ENCODE results near the gene POLR3C.
A peak's percentile ranks its signal among the peaks of the same experiment; 100 is the strongest.

The POLR3C gene

DNA sequence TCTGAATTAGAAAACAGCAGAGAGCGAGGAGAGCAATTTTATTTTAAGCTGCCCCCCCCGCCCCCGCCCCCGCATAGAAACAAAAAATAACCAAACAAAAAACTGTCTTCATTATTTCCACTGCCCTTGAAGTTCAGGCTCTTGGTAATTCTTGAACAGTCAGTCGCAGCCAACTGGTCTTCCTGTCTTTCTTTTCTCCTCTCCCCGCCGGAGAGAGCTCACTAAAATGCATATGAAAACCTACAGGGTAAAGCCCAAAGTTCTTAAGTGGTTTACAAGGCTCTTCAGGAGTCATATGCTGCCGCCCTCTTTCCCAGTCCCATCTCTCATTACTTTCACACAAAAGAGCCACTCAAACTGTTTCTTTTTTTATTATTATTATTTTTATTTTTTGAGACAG is 62.8 kb downstream of the POLR3C start:
- H3K4me3 ChIP-seq (ENCODE audit: low read length), result no peak overlapping the region
- DNase-seq (ENCODE audit: low read depth), result no peak
- TF ChIP-seq, protein P1, sequence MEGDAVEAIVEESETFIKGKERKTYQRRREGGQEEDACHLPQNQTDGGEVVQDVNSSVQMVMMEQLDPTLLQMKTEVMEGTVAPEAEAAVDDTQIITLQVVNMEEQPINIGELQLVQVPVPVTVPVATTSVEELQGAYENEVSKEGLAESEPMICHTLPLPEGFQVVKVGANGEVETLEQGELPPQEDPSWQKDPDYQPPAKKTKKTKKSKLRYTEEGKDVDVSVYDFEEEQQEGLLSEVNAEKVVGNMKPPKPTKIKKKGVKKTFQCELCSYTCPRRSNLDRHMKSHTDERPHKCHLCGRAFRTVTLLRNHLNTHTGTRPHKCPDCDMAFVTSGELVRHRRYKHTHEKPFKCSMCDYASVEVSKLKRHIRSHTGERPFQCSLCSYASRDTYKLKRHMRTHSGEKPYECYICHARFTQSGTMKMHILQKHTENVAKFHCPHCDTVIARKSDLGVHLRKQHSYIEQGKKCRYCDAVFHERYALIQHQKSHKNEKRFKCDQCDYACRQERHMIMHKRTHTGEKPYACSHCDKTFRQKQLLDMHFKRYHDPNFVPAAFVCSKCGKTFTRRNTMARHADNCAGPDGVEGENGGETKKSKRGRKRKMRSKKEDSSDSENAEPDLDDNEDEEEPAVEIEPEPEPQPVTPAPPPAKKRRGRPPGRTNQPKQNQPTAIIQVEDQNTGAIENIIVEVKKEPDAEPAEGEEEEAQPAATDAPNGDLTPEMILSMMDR (conservative IDR thresholded peaks at IDR 0.05; ENCODE audit: low read depth, low read length), result no peak

DNA sequence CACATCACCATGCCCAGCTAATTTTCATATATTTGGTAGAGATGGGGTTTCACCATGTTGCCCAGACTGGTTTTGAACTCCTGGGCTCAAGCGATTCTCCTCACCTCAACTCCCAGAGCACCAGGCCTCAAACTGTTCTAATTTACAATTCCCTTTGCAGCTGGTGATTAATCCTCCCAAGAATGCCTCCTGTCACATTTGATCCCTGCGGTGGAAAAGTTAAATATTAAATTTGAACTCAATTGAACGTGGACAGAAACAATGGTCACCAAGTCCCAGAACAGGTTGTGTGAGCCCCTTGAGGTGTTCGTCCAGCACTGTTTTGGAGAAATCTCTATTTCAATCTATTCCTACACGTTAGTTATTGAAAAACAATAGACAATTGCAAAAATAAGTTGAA is 63.6 kb downstream of the POLR3C start:
- TF ChIP-seq, protein P1 (conservative IDR thresholded peaks at IDR 0.05; ENCODE audit: low read depth, low read length), result no peak
- no peak overlapping the region for H3K4me3 ChIP-seq (ENCODE audit: low read length)
- no peak for DNase-seq (ENCODE audit: low read depth)

DNA sequence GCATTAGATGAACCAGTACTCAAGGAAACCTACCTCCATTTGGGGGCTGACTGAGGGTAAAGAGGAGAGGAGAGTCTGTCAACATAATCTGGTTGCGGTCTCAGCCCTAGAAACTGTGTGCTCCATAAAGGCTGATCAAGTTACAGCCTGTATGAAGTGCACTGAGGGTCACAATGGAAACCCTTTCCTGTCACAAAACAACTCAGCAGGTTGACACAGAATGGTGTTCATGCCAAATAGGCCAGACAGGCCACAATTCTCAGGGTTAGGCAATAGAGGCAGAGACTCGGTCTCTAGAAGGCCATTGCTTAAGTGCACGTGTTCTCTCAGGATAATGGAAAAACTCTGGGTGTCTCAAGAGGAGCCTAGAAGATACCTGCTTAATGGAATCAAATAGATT is 65.7 kb downstream of the POLR3C start:
- DNase-seq (ENCODE audit: low read depth), result no peak

DNA sequence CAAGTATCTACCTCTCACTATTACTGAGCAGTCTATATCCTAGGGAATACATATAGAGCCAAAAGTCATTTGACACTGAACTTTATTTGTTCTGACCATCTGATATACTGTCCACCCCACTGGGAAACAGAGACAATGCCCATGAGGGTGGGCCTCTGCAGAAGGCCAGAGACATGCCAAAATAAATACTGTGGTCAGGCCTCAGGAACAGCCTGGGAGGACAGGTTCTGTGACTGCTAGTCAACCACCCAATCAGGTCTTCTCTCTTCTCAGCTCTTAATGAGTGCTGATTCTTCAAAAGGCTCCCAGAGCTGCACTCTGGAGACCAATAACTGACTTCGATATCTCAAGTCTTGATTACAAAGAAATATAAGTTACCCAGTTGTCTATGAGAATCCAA is 67.1 kb downstream of the POLR3C start:
- TF ChIP-seq, protein P1 (conservative IDR thresholded peaks at IDR 0.05; ENCODE audit: low read depth, low read length), result no peak
- DNase-seq (ENCODE audit: low read depth), result no peak
- H3K4me3 ChIP-seq (ENCODE audit: low read length), result no peak overlapping the region

More for the DNA sequence above, 65.7 kb downstream of the POLR3C start:
- TF ChIP-seq, protein P1 (conservative IDR thresholded peaks at IDR 0.05; ENCODE audit: low read depth, low read length), result no peak
- H3K4me3 ChIP-seq (ENCODE audit: low read length), result no peak overlapping the region

DNA sequence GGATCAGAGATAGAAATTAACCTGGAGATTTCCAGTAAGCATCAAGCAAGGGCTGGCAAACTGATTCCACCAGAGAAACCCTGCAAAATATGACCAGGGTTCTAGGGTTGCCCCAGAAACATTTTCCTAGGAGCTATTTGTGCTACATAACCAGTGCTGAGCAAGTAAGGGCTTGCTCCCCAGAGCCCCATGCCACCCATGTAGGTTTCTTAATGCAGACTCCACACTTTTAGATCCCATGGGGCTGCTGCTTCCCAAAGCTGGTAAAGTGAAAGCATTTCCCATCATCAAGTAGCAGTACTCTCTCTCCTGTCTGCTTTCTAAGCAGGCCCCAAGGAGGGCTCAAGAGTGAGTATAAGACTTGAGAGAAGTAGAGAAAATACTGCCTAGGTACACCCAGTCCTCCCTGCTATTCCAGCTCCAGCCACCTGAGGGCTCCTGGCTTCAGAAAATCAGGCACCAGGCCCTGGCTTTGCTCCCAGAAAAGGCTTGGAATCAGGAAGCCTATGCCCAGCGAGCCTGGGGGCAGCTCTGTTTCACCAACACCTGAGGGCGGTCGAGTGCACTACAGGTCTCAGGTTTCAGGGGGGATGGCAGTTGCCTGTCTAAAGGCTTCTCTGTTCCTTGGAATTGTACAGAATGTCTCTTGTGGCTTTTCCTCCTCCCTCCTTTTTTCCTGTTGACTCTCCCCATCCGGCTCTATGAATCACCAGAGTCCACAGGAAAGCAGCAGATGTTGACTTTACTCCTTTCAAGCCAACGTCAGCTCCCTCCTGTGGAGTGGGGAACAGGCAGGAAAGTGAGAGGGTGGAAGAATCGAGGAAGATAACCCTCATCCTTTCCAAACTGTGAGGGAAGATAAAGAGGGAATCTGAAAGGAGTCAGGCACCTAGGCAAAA is 67.8 kb downstream of the POLR3C start:
- peak; percentile 93 for DNase-seq (ENCODE audit: low read depth)
- H3K4me3 ChIP-seq (ENCODE audit: low read length), result peak overlapping the region; percentile 9
- TF ChIP-seq, protein P1 (conservative IDR thresholded peaks at IDR 0.05; ENCODE audit: low read depth, low read length), result peak; percentile 96

DNA sequence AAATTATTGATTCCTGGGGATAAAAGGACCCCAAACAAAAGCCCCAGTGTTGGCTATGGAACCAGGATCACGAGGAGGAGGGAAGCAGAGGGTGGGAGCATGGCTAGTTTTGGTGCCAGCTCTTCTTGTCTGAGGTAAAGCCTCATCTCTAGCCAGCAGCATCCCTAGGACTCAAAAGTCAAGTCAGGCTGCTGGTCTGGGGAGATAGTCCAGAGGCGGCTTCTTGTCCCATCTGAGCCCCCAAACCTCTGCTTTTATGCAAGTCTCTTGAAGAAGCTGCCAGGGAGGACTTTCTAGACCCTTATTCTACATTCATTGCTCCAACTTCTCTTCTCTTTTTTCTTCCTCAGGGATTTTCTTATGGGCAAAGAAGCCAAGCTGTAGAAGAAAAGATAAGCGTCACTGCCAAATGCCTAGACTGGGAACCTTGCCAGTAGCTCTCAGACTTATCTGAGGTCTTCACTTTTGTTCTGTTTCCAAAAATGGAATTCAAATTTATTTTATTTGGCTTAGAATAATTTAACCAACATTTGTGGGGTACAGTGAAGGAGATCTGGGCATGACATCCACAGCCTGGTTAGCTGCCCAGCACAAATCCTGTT is 68.6 kb downstream of the POLR3C start:
- TF ChIP-seq, protein P1 (conservative IDR thresholded peaks at IDR 0.05; ENCODE audit: low read depth, low read length), result no peak
- peak; percentile 43 for DNase-seq (ENCODE audit: low read depth)
- peak overlapping the region; percentile 9 for H3K4me3 ChIP-seq (ENCODE audit: low read length)
